Fibroblast of lung (primary cell): ENCODE results near the gene KIF26B.

ENCODE experiments used
- EZH2 ChIP-seq: IDR thresholded peaks from 2 replicates; pipeline ENCODE4 v1.5.1; 2012; ENCODE audit warnings: low read length, control low read depth, mild to moderate bottlenecking; ENCODE audit errors: missing control alignments
- TF ChIP-seq, protein P1 (sequence below), 2 donors: IDR thresholded peaks in 1 of 2; conservative IDR thresholded peaks in 1 of 2; 1 replicate in 1 of 2; 2 replicates in 1 of 2; pipeline ENCODE4 v1.5.1; 2011 to 2012; ENCODE audit warnings: low read length in 2 of 2, control low read depth in 1 of 2, inconsistent platforms in 1 of 2, low read depth in 1 of 2, mild to moderate bottlenecking in 1 of 2

GRCh38 chr1:245409341-245410195 is 254.8 kb downstream of the KIF26B start:
- TF ChIP-seq, protein P1, sequence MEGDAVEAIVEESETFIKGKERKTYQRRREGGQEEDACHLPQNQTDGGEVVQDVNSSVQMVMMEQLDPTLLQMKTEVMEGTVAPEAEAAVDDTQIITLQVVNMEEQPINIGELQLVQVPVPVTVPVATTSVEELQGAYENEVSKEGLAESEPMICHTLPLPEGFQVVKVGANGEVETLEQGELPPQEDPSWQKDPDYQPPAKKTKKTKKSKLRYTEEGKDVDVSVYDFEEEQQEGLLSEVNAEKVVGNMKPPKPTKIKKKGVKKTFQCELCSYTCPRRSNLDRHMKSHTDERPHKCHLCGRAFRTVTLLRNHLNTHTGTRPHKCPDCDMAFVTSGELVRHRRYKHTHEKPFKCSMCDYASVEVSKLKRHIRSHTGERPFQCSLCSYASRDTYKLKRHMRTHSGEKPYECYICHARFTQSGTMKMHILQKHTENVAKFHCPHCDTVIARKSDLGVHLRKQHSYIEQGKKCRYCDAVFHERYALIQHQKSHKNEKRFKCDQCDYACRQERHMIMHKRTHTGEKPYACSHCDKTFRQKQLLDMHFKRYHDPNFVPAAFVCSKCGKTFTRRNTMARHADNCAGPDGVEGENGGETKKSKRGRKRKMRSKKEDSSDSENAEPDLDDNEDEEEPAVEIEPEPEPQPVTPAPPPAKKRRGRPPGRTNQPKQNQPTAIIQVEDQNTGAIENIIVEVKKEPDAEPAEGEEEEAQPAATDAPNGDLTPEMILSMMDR (conservative IDR thresholded peaks at IDR 0.05 in 1 of 2, IDR thresholded peaks at IDR 0.05 in 1 of 2; ENCODE audit: low read depth in 1 of 2, low read length in 2 of 2): no peak
- no peak for TF ChIP-seq EZH2
